ENCODE data around the gene ZMAT5.

DNA sequence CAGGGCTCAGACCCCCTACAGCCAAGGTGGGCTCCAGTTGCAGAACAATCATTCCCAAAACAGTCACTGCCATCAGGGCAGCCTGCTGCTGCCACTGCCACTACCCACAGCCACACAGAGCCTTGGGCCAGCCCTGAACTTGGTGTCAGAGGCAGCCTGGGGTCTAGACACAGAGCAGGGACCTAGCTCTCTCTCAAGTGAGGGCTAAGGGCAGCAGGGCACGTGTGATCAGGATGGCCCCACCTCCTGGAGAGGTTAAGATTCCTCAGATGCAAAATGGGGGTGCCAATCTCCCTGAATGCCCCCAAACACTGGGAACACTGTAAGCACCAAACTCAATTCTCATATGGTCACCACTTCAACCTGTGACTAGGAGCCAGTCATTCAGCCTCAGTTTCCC is 31.4 kb downstream of the ZMAT5 start:
- no peak for TF ChIP-seq EZH2 (optimal IDR thresholded peaks at IDR 0.05; ENCODE audit: low read depth, low read length)
- TF ChIP-seq, protein P1, sequence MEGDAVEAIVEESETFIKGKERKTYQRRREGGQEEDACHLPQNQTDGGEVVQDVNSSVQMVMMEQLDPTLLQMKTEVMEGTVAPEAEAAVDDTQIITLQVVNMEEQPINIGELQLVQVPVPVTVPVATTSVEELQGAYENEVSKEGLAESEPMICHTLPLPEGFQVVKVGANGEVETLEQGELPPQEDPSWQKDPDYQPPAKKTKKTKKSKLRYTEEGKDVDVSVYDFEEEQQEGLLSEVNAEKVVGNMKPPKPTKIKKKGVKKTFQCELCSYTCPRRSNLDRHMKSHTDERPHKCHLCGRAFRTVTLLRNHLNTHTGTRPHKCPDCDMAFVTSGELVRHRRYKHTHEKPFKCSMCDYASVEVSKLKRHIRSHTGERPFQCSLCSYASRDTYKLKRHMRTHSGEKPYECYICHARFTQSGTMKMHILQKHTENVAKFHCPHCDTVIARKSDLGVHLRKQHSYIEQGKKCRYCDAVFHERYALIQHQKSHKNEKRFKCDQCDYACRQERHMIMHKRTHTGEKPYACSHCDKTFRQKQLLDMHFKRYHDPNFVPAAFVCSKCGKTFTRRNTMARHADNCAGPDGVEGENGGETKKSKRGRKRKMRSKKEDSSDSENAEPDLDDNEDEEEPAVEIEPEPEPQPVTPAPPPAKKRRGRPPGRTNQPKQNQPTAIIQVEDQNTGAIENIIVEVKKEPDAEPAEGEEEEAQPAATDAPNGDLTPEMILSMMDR (IDR thresholded peaks at IDR 0.05; ENCODE audit: low read length): no peak
- TF ChIP-seq EZH2phosphoT487 (IDR thresholded peaks at IDR 0.05; ENCODE audit: low read length): no peak

Data from MM.1S (cell line).